Uterus (tissue), 2 donors: ENCODE results near the gene CARD11.

Experiments
- CTCF ChIP-seq, 4 experiments: fragments of 200-600 bp in 2 of 4; fragments of 450-650 bp in 2 of 4; sonication (generic) in 2 of 4; IDR thresholded peaks; one replicate each; pipeline ENCODE4 v1.5.1; 2016 to 2019; ENCODE audit warnings: antibody characterized with exemption in 4 of 4, mild to moderate bottlenecking in 2 of 4, moderate library complexity in 1 of 4
- POLR2A ChIP-seq, 2 donors: fragments of 450-650 bp; IDR thresholded peaks; one replicate each; pipeline ENCODE4 v1.6.1; 2016; ENCODE audit warnings: antibody characterized with exemption in 2 of 2, mild to moderate bottlenecking in 1 of 2, moderate library complexity in 1 of 2

GRCh38 chr7:2928613-2929311 is 114.9 kb downstream of the CARD11 start:
- TF ChIP-seq CTCF (IDR thresholded peaks at IDR 0.05) = no peak
- TF ChIP-seq POLR2A (IDR thresholded peaks at IDR 0.05) = no peak
